Vagina (tissue), 2 donors: ENCODE results near the gene TSTD2. TPM values are rescaled to one million over a fixed set of nuclear protein-coding genes. Genes with fewer than 3 reads are reported as not detected.
A peak's percentile ranks its signal among the peaks of the same experiment; 100 is the strongest.
"Not testable (repeated sequence)": the region's sequence is repeated elsewhere in the genome, so short reads cannot be mapped to it uniquely, and the experiment has no call there.

Experiments
- DNase-seq, 2 donors: peaks; one replicate each; pipeline ENCODE4 v3.0.0-alpha.2; 2017; ENCODE audit errors: extremely low spot score in 2 of 2
- H3K27ac ChIP-seq: fragments of 200-600 bp; sonication (generic); one replicate; pipeline ENCODE4 v1.5.1; 2019
- H3K27me3 ChIP-seq: fragments of 200-600 bp; sonication (generic); one replicate; pipeline ENCODE4 v1.5.1; 2019
- H3K36me3 ChIP-seq, 2 donors: fragments of 200-600 bp; sonication (generic); one replicate each; pipeline ENCODE4 v1.5.1; 2017 to 2019
- H3K4me1 ChIP-seq: fragments of 200-600 bp; sonication (generic); one replicate; pipeline ENCODE4 v1.5.1; 2019
- H3K4me3 ChIP-seq, 2 donors: fragments of 200-600 bp; sonication (generic); 1 replicate in 1 of 2; 2 replicates in 1 of 2; pipeline ENCODE4 v1.5.1; 2016 to 2019
- H3K9me3 ChIP-seq: fragments of 200-600 bp; sonication (generic); one replicate; pipeline ENCODE4 v1.5.1; 2019
- CTCF ChIP-seq, 3 experiments: fragments of 450-650 bp in 2 of 3; fragments of 200-600 bp in 1 of 3; sonication (generic) in 1 of 3; IDR thresholded peaks; one replicate each; pipeline ENCODE4 v1.5.1; 2017 to 2019; ENCODE audit warnings: antibody characterized with exemption in 3 of 3, mild to moderate bottlenecking in 2 of 3, moderate library complexity in 2 of 3
- POLR2A ChIP-seq, 2 donors: fragments of 450-650 bp; IDR thresholded peaks; one replicate each; pipeline ENCODE4 v1.6.1; 2017; ENCODE audit warnings: antibody characterized with exemption in 2 of 2, mild to moderate bottlenecking in 2 of 2, moderate library complexity in 2 of 2
- POLR2AphosphoS5 ChIP-seq, 2 donors: sonication (generic); formaldehyde crosslinking; IDR thresholded peaks; one replicate each; pipeline ENCODE4 v1.9.0; 2017; ENCODE audit warnings: antibody characterized with exemption in 2 of 2, mild to moderate bottlenecking in 2 of 2, low read depth in 1 of 2; ENCODE audit not compliant: insufficient read depth in 1 of 2
- intact Hi-C: fragments of 100-400 bp; cut with DNase I; formaldehyde crosslinking; loops from one replicate; pipeline ENCODE4 v1.15.1; 2023
- total RNA-seq: library from RNA; depleted of rRNA; stranded (reverse); fragments of >200 nt; gene quantifications from one replicate; pipeline ENCODE4 v1.2.3, GENCODE V29; 2016

TSTD2 gene
- total RNA-seq, 1 donor from 2014 or later, result 18.2 TPM

GRCh38 chr9:97577051-97577450, 56.1 kb downstream of the TSTD2 start:
- Histone ChIP-seq H3K9me3 (no peaks in the 10 kb centered on the region), H3K36me3 (peaks cover 0 to 4% of the 10 kb centered on the region in 2 donors), H3K27ac (peak overlapping the region; percentile 20), H3K27me3 (no peaks in the 10 kb centered on the region), H3K4me3 (no peak overlapping the region), H3K4me1 (peaks cover 10% of the 10 kb centered on the region)
- intact Hi-C loops, result no loop called here
- TF ChIP-seq POLR2A (IDR thresholded peaks at IDR 0.05) (no peak), CTCF (IDR thresholded peaks at IDR 0.05) (no peak)
- no peak for DNase-seq

GRCh38 chr9:97575673-97576200, 57.4 kb downstream of the TSTD2 start:
- peak in 1 of 2 donors; percentile 22 for DNase-seq
- intact Hi-C loops, result no loop called here
- Histone ChIP-seq H3K27me3 (no peaks in the 10 kb centered on the region), H3K4me1 (peaks cover 23% of the 10 kb centered on the region), H3K4me3 (no peak overlapping the region), H3K36me3 (peaks cover 0 to 4% of the 10 kb centered on the region in 2 donors), H3K27ac (no peak overlapping the region), H3K9me3 (no peaks in the 10 kb centered on the region)
- TF ChIP-seq POLR2A (IDR thresholded peaks at IDR 0.05), result no peak
- no peak for TF ChIP-seq POLR2AphosphoS5 (IDR thresholded peaks at IDR 0.05; ENCODE audit: insufficient read depth in 1 of 2, low read depth in 1 of 2)
- TF ChIP-seq CTCF (IDR thresholded peaks at IDR 0.05), result no peak

GRCh38 chr9:97574921-97575672, 58.1 kb downstream of the TSTD2 start:
- not testable (repeated sequence) for H3K36me3 ChIP-seq, H3K4me3 ChIP-seq

GRCh38 chr9:97574101-97574571, 59.0 kb downstream of the TSTD2 start:
- H3K4me1 ChIP-seq, result peaks cover 28% of the 10 kb centered on the region
- H3K27me3 ChIP-seq, DNase-seq, H3K4me3 ChIP-seq, H3K27ac ChIP-seq, H3K9me3 ChIP-seq, intact Hi-C loops, H3K36me3 ChIP-seq: not testable (repeated sequence)

More at GRCh38 chr9:97574921-97575672, 58.1 kb downstream of the TSTD2 start:
- H3K27me3 ChIP-seq, intact Hi-C loops, H3K27ac ChIP-seq, H3K9me3 ChIP-seq: not testable (repeated sequence)
- peaks cover 28% of the 10 kb centered on the region for H3K4me1 ChIP-seq
- DNase-seq, result peak in 1 of 2 donors; percentile 71

- intact Hi-C loops, result no loop called here
- DNase-seq, result no peak
- Histone ChIP-seq H3K9me3 (no peaks in the 10 kb centered on the region), H3K27me3 (no peaks in the 10 kb centered on the region), H3K4me3 (no peak overlapping the region), H3K4me1 (peaks cover 25% of the 10 kb centered on the region), H3K36me3 (peaks cover 0 to 8% of the 10 kb centered on the region in 2 donors), H3K27ac (peak overlapping the region; percentile 88)
- TF ChIP-seq POLR2AphosphoS5 (IDR thresholded peaks at IDR 0.05; ENCODE audit: insufficient read depth in 1 of 2, low read depth in 1 of 2), result no peak
- TF ChIP-seq POLR2A (IDR thresholded peaks at IDR 0.05), result no peak
- TF ChIP-seq CTCF (IDR thresholded peaks at IDR 0.05), result no peak
Observed at GRCh38 chr9:97573482-97574073, 59.6 kb downstream of the TSTD2 start.

- DNase-seq, result no peak
- peak overlapping the region; percentile 88 for H3K27ac ChIP-seq
Observed at GRCh38 chr9:97572892-97573365, 60.2 kb downstream of the TSTD2 start.

More at GRCh38 chr9:97572892-97573365, 60.2 kb downstream of the TSTD2 start:
- Histone ChIP-seq H3K4me1 (peaks cover 19% of the 10 kb centered on the region), H3K36me3 (peaks cover 0 to 8% of the 10 kb centered on the region in 2 donors), H3K9me3 (no peaks in the 10 kb centered on the region), H3K27me3 (no peaks in the 10 kb centered on the region), H3K4me3 (no peak overlapping the region)
- TF ChIP-seq CTCF (IDR thresholded peaks at IDR 0.05), result no peak
- no peak for TF ChIP-seq POLR2AphosphoS5 (IDR thresholded peaks at IDR 0.05; ENCODE audit: insufficient read depth in 1 of 2, low read depth in 1 of 2)
- intact Hi-C loops, result no loop called here
